IPS-11a (cell line): ENCODE data around the gene CSTPP1.
"Not testable (repeated sequence)": the region's sequence is repeated elsewhere in the genome, so short reads cannot be mapped to it uniquely, and the experiment has no call there.

Source experiments
- H3K4me3 ChIP-seq: one replicate; pipeline ENCODE4 v1.5.1; 2013; ENCODE audit warnings: low read depth, low read length, control low read depth

Gene CSTPP1

GRCh38 chr11:46951864-46952263, 15.3 kb downstream of the CSTPP1 start:
- H3K4me3 ChIP-seq, result no peak overlapping the region

- H3K4me3 ChIP-seq, result no peak overlapping the region
Observed at GRCh38 chr11:46952553-46952952, 16.0 kb downstream of the CSTPP1 start.

GRCh38 chr11:46953093-46953492, 16.5 kb downstream of the CSTPP1 start:
- H3K4me3 ChIP-seq, result no peak overlapping the region

- H3K4me3 ChIP-seq, result no peak overlapping the region
Observed at GRCh38 chr11:46958777-46959176, 22.2 kb downstream of the CSTPP1 start.

GRCh38 chr11:46961041-46961440, 24.5 kb downstream of the CSTPP1 start:
- H3K4me3 ChIP-seq, result no peak overlapping the region

GRCh38 chr11:46961886-46962285, 25.3 kb downstream of the CSTPP1 start:
- H3K4me3 ChIP-seq, result not testable (repeated sequence)

- H3K4me3 ChIP-seq, result no peak overlapping the region
Observed at GRCh38 chr11:46963844-46964243, 27.3 kb downstream of the CSTPP1 start.

- H3K4me3 ChIP-seq, result no peak overlapping the region
Observed at GRCh38 chr11:46966773-46967172, 30.2 kb downstream of the CSTPP1 start.

- H3K4me3 ChIP-seq, result no peak overlapping the region
Observed at GRCh38 chr11:46967962-46968361, 31.4 kb downstream of the CSTPP1 start.

GRCh38 chr11:46969379-46969778, 32.8 kb downstream of the CSTPP1 start:
- no peak overlapping the region for H3K4me3 ChIP-seq

- no peak overlapping the region for H3K4me3 ChIP-seq
Observed at GRCh38 chr11:46970913-46971625, 34.5 kb downstream of the CSTPP1 start.

GRCh38 chr11:46972343-46972742, 35.8 kb downstream of the CSTPP1 start:
- no peak overlapping the region for H3K4me3 ChIP-seq

- H3K4me3 ChIP-seq, result no peak overlapping the region
Observed at GRCh38 chr11:46972821-46973220, 36.3 kb downstream of the CSTPP1 start.

GRCh38 chr11:46976182-46976854, 39.8 kb downstream of the CSTPP1 start:
- H3K4me3 ChIP-seq, result no peak overlapping the region

- no peak overlapping the region for H3K4me3 ChIP-seq
Observed at GRCh38 chr11:46977038-46977813, 40.7 kb downstream of the CSTPP1 start.

- H3K4me3 ChIP-seq, result no peak overlapping the region
Observed at GRCh38 chr11:46978005-46978491, 41.5 kb downstream of the CSTPP1 start.

GRCh38 chr11:46979358-46979757, 42.8 kb downstream of the CSTPP1 start:
- H3K4me3 ChIP-seq, result no peak overlapping the region

- no peak overlapping the region for H3K4me3 ChIP-seq
Observed at GRCh38 chr11:46981436-46981835, 44.9 kb downstream of the CSTPP1 start.

- no peak overlapping the region for H3K4me3 ChIP-seq
Observed at GRCh38 chr11:46982797-46983452, 46.4 kb downstream of the CSTPP1 start.

- no peak overlapping the region for H3K4me3 ChIP-seq
Observed at GRCh38 chr11:46983598-46983997, 47.0 kb downstream of the CSTPP1 start.

GRCh38 chr11:46984548-46984947, 48.0 kb downstream of the CSTPP1 start:
- H3K4me3 ChIP-seq, result no peak overlapping the region
